Measurements from ENCODE around the gene PTPN12.
"Not testable (repeated sequence)": the region's sequence is repeated elsewhere in the genome, so short reads cannot be mapped to it uniquely, and the experiment has no call there.

PTPN12 gene

GRCh38 chr7:77506899-77507298, 30.2 kb upstream of the PTPN12 start:
- DNase-seq (ENCODE audit: extremely low read depth, low read depth), result no peak
- TF ChIP-seq CTCF (IDR thresholded peaks at IDR 0.05; ENCODE audit: low read depth, low read length, missing control alignments), result no peak
- no peak overlapping the region for H3K4me3 ChIP-seq (replicated peaks; ENCODE audit: low read depth, low read length)

DNA sequence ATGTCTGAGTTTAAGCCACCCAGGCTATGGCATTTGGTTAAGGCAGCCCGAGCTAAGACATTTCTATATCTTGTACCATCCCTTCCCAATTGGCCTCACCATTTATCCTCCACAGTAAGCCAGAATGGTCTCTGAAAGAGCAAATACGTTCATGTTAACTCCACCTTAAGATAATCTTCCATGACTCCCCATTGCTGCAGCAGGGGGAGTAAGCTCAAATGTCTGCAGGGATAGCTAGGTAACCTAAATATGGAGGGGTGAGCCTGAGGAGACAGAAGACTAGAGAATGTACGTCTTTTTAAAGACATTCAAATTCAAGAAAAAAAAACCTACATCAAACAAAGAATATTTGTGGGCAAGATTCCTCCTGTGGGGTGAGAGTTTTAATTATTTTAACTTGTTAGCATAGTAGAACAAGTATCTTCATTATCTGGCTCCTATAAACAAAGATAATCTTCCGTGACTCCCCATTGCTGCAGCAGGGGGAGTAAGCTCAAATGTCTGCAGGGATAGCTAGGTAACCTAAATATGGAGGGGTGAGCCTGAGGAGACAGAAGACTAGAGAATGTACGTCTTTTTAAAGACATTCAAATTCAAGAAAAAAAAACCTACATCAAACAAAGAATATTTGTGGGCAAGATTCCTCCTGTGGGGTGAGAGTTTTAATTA, 24.0 kb upstream of the PTPN12 start:
- not testable (repeated sequence) for DNase-seq (ENCODE audit: extremely low read depth, low read depth); H3K4me3 ChIP-seq (replicated peaks; ENCODE audit: low read depth, low read length)

- H3K4me3 ChIP-seq (replicated peaks; ENCODE audit: low read depth, low read length), result no peak overlapping the region
- DNase-seq (ENCODE audit: extremely low read depth, low read depth), result no peak
- TF ChIP-seq CTCF (IDR thresholded peaks at IDR 0.05; ENCODE audit: low read depth, low read length, missing control alignments), result no peak
Observed at GRCh38 chr7:77516085-77516484, 21.0 kb upstream of the PTPN12 start.

DNA sequence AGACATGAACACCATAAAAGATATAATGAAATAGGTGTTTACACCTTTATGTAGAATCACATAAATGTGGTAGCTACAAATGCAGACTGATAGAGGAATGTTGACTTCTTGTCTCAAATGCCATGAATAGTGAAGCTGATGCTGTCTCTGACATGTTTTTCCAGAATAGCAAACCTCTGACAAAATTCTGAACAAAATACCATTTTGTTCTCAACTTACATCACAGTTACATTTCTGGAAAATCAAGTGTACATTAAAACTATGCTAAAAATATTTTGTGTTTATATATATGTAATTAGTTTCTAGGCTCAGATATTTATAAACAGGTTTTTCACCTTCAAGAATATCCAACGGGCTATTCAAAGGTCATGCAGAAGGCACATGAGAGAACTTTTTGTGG, 16.8 kb upstream of the PTPN12 start:
- no peak for DNase-seq (ENCODE audit: extremely low read depth, low read depth)
- no peak overlapping the region for H3K4me3 ChIP-seq (replicated peaks; ENCODE audit: low read depth, low read length)
- TF ChIP-seq CTCF (IDR thresholded peaks at IDR 0.05; ENCODE audit: low read depth, low read length, missing control alignments), result no peak

DNA sequence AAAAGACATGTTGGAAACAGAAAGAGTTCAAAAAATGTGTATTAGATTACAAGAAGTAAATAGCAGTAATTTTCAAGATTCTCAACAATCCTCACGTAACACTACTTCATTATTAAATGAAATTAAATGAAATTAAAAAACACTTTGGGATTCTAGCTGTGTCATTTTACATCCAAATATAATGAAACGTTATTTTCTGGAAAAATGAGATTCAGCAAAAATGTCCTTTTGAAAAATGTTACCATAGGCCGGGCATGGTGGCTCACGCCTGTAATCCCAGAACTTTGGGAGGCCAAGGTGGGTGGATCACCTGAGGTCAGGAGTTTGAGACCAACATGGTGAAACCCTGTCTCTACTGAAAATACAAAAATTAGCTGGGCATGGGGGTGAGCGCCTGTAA, 15.6 kb upstream of the PTPN12 start:
- not testable (repeated sequence) for DNase-seq (ENCODE audit: extremely low read depth, low read depth); H3K4me3 ChIP-seq (replicated peaks; ENCODE audit: low read depth, low read length)

DNA sequence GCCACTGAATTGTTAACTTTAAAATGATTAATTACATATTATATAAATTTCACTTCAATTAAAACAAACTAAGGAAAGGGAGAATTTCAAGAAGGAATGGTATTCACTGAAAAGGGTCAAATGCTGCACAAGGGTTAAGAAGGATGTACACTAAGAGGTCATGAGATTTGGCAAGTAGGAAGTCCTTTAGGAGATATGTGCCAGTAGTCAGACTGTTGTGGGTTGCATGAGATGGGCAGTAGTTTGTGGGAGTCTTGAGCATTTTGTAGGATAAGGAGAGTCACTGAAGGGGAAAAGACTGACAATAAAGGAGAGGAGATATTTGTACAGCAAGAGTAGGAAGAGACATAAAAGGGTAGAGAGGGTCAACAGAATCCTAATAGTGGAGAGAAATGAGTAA, 12.4 kb upstream of the PTPN12 start:
- no peak for TF ChIP-seq CTCF (IDR thresholded peaks at IDR 0.05; ENCODE audit: low read depth, low read length, missing control alignments)
- DNase-seq (ENCODE audit: extremely low read depth, low read depth), result no peak
- no peak overlapping the region for H3K4me3 ChIP-seq (replicated peaks; ENCODE audit: low read depth, low read length)

DNA sequence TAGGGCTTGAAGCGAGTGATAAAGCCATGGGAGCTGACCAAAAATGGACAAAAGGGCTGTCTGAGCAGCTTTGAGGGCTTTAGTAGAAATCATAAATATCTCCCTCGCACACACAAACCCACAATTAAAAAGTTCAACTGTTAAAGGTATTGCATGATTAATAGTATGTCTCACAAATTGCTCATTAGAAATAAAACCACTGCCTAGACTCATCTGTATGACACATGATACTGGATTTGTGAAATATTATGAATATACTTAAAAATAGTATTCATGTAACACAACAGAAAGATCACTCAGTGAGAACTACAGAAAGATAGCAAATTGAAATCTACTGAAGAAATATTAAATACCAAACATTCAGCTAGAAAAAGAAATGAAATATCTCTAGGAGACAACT, 11.9 kb upstream of the PTPN12 start:
- no peak overlapping the region for H3K4me3 ChIP-seq (replicated peaks; ENCODE audit: low read depth, low read length)
- TF ChIP-seq CTCF (IDR thresholded peaks at IDR 0.05; ENCODE audit: low read depth, low read length, missing control alignments), result no peak
- no peak for DNase-seq (ENCODE audit: extremely low read depth, low read depth)

GRCh38 chr7:77528368-77528767, 8.7 kb upstream of the PTPN12 start:
- no peak for TF ChIP-seq CTCF (IDR thresholded peaks at IDR 0.05; ENCODE audit: low read depth, low read length, missing control alignments)
- DNase-seq (ENCODE audit: extremely low read depth, low read depth), result no peak
- H3K4me3 ChIP-seq (replicated peaks; ENCODE audit: low read depth, low read length), result no peak overlapping the region
